Measurements from ENCODE around the gene UBE2O. TPM values are rescaled to one million over a fixed set of nuclear protein-coding genes. Genes with fewer than 3 reads are reported as not detected.
A peak's percentile ranks its signal among the peaks of the same experiment; 100 is the strongest.

UBE2O gene
- total RNA-seq, 1 experiment from 2014 or later, result 52.6 TPM

GRCh38 chr17:76469076-76469990 lies 16.4 kb upstream of the UBE2O start:
- TF ChIP-seq, protein P1, sequence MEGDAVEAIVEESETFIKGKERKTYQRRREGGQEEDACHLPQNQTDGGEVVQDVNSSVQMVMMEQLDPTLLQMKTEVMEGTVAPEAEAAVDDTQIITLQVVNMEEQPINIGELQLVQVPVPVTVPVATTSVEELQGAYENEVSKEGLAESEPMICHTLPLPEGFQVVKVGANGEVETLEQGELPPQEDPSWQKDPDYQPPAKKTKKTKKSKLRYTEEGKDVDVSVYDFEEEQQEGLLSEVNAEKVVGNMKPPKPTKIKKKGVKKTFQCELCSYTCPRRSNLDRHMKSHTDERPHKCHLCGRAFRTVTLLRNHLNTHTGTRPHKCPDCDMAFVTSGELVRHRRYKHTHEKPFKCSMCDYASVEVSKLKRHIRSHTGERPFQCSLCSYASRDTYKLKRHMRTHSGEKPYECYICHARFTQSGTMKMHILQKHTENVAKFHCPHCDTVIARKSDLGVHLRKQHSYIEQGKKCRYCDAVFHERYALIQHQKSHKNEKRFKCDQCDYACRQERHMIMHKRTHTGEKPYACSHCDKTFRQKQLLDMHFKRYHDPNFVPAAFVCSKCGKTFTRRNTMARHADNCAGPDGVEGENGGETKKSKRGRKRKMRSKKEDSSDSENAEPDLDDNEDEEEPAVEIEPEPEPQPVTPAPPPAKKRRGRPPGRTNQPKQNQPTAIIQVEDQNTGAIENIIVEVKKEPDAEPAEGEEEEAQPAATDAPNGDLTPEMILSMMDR (conservative IDR thresholded peaks at IDR 0.05), result no peak
- Histone ChIP-seq H4K20me1 (ENCODE audit: control insufficient read depth, insufficient read depth, insufficient read length) (no peaks in the 10 kb centered on the region), H4K5ac (ENCODE audit: insufficient read length, low read depth, low read length) (no peak overlapping the region), H3K14ac (ENCODE audit: insufficient read depth, low read length) (no peak overlapping the region), H3K27ac (ENCODE audit: insufficient read length, low read depth, low read length) (no peak overlapping the region), H3K23ac (ENCODE audit: insufficient read length, low read depth, low read length) (no peak overlapping the region), H3T11ph (ENCODE audit: low read length) (no peak overlapping the region), H3K4me1 (ENCODE audit: insufficient read depth, low read length) (no peaks in the 10 kb centered on the region), H3K9me3 (ENCODE audit: control insufficient read depth, low read depth, low read length) (no peaks in the 10 kb centered on the region), H2AK5ac (ENCODE audit: insufficient read length, low read length) (no peak overlapping the region), H2BK12ac (ENCODE audit: insufficient read length, low read depth, low read length) (no peak overlapping the region), H3K4me2 (ENCODE audit: insufficient read depth, insufficient read length, low read length) (no peak overlapping the region), H2AFZ (ENCODE audit: low read length) (no peak overlapping the region), H3K4ac (ENCODE audit: low read depth, low read length) (no peak overlapping the region), H3K23me2 (ENCODE audit: insufficient read length, low read depth, low read length, poor library complexity, severe bottlenecking) (no peaks in the 10 kb centered on the region), H3K79me1 (ENCODE audit: insufficient read depth, low read depth, low read length, poor library complexity, severe bottlenecking) (no peaks in the 10 kb centered on the region), H2BK5ac (ENCODE audit: insufficient read length, low read length) (no peak overlapping the region), H4K8ac (replicated peaks; ENCODE audit: insufficient read length, low read depth, low read length) (no peak overlapping the region), H2BK20ac (ENCODE audit: low read depth, low read length, poor library complexity, severe bottlenecking) (no peak overlapping the region), H2BK15ac (ENCODE audit: low read depth, low read length) (no peak overlapping the region), H3K9ac (ENCODE audit: extremely low read depth, insufficient read length, low read length) (no peak overlapping the region), H3K27me3 (ENCODE audit: insufficient read depth, low read length) (no peaks in the 10 kb centered on the region), H2BK120ac (ENCODE audit: low read depth, low read length, poor library complexity, severe bottlenecking) (no peak overlapping the region), H3K79me2 (ENCODE audit: insufficient read depth, low read length) (no peaks in the 10 kb centered on the region), H3K56ac (ENCODE audit: insufficient read length, low read depth, low read length) (no peak overlapping the region), H3K18ac (ENCODE audit: insufficient read length, low read depth, low read length) (no peak overlapping the region), H4K91ac (ENCODE audit: insufficient read length, low read depth, low read length) (no peak overlapping the region)
- Mint-ChIP-seq H3K4me3 (no peak overlapping the region), H3K9me3 (no peaks in the 10 kb centered on the region), H3K27me3 (ENCODE audit: low read depth) (peaks cover 2% of the 10 kb centered on the region; the same call in 1 of the 2 replicates), H3K27ac (no peak overlapping the region), H3K4me1 (peaks cover 0 to 18% of the 10 kb centered on the region in 2 experiments; a peak in 2 of 4 replicates), H3K36me3 (ENCODE audit: insufficient read depth in 1 of 3, low read depth in 3 of 3) (peaks cover 4 to 21% (median 5%) of the 10 kb centered on the region in 3 experiments; a peak in 4 of 7 replicates)
- no CpG with 5 or more reads among the region's 38 CpGs for WGBS (ENCODE audit: extremely low coverage, insufficient read length, low lambda C conversion rate)
- DNase-seq, result peak; percentile 31
